Cardiac muscle cell (in vitro differentiated cells and primary cell): Measurements from ENCODE around the gene HCRTR1. TPM values are rescaled to one million over a fixed set of nuclear protein-coding genes. Genes with fewer than 3 reads are reported as not detected.

ENCODE experiments used
- DNase-seq, 2 donors: peaks; one replicate each; pipeline versions ENCODE4 v3.0.0 to v3.0.0-alpha.2; 2010 to 2017; ENCODE audit warnings: low read depth in 1 of 2, low spot score in 1 of 2
- H3K27ac ChIP-seq: fragments of 200-600 bp; sonication (generic); 2 replicates; pipeline ENCODE4 v1.5.1; 2016
- H3K27me3 ChIP-seq: fragments of 200-600 bp; sonication (generic); 2 replicates; pipeline ENCODE4 v1.6.0; 2016; ENCODE audit warnings: control low read depth
- H3K36me3 ChIP-seq: fragments of 200-600 bp; sonication (generic); 2 replicates; pipeline ENCODE4 v1.5.1; 2016; ENCODE audit warnings: control low read depth
- H3K4me1 ChIP-seq: fragments of 200-600 bp; sonication (generic); 2 replicates; pipeline ENCODE4 v1.8.1; 2017; ENCODE audit warnings: low read depth, mild to moderate bottlenecking, mixed run types
- H3K4me3 ChIP-seq: fragments of 200-600 bp; sonication (generic); 2 replicates; pipeline ENCODE4 v1.5.1; 2016; ENCODE audit warnings: mild to moderate bottlenecking
- H3K9me3 ChIP-seq: fragments of 200-600 bp; sonication (generic); 2 replicates; pipeline ENCODE4 v1.5.1; 2017; ENCODE audit warnings: low read depth, mild to moderate bottlenecking, control low read depth
- polyA plus RNA-seq: library from polyadenylated mRNA; unstranded; fragments of >200 nt; fragmentation: Nextera tagmentation; extraction: Ambion mirVana; gene quantifications from 2 replicates; pipeline ENCODE4 v1.2.1, GENCODE V29; 2016
- total RNA-seq: library from RNA; depleted of rRNA; stranded (reverse); fragments of >200 nt; gene quantifications from 2 replicates; pipeline ENCODE4 v1.2.3, GENCODE V29; 2016
- TF ChIP-seq, protein P1 (sequence below): IDR thresholded peaks from 2 replicates; pipeline ENCODE4 v1.5.1; 2012; ENCODE audit warnings: low read depth, mild to moderate bottlenecking, low read length

The HCRTR1 gene
- total and polyA plus RNA-seq, 2 experiments from 2014 or later: not detected

DNA sequence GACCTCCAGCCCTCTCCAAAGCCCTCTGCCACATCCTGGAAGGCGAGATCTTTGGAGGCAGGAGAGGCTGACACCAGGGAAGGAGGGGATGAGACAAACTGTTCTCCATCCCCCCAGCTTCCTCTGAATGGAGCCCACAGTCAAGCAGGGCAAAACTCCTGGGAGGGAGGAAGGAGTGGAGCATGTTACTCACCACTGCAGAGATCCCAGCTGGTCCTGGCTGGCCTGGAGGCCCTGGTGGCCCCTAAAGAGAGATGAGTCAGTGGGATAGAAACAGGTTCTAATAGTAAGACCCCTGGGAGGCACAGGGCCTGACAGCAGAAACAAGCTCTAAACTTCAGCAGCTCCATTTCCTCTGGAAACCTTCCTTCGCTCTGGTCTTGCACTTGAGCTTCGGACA is 41.2 kb downstream of the HCRTR1 start:
- no peak overlapping the region for H3K27ac ChIP-seq
- H3K4me1 ChIP-seq: no peaks in the 10 kb centered on the region
- no peaks in the 10 kb centered on the region for H3K27me3 ChIP-seq
- no peak for DNase-seq
- H3K36me3 ChIP-seq: no peaks in the 10 kb centered on the region
- no peak overlapping the region for H3K4me3 ChIP-seq
- H3K9me3 ChIP-seq: no peaks in the 10 kb centered on the region
- TF ChIP-seq, protein P1, sequence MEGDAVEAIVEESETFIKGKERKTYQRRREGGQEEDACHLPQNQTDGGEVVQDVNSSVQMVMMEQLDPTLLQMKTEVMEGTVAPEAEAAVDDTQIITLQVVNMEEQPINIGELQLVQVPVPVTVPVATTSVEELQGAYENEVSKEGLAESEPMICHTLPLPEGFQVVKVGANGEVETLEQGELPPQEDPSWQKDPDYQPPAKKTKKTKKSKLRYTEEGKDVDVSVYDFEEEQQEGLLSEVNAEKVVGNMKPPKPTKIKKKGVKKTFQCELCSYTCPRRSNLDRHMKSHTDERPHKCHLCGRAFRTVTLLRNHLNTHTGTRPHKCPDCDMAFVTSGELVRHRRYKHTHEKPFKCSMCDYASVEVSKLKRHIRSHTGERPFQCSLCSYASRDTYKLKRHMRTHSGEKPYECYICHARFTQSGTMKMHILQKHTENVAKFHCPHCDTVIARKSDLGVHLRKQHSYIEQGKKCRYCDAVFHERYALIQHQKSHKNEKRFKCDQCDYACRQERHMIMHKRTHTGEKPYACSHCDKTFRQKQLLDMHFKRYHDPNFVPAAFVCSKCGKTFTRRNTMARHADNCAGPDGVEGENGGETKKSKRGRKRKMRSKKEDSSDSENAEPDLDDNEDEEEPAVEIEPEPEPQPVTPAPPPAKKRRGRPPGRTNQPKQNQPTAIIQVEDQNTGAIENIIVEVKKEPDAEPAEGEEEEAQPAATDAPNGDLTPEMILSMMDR: no peak

DNA sequence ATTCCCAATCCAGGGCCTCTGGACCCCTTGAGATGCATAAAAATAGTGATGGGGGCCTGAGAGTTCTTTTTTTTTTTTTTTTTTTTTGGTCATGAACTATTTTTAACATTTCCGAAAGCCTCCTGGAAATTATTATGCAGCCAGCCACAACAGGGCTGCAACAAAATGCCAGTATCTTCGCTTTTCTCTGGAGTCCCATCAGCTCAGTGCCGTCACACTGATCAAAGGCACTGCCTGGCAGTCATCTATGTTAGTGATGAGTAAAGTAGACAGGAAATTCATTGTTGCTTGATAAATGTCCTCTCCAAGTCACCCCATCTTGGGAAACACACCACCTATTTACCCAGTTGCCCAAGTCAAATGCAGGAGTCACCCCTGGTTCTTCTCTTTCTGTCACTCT is 42.4 kb downstream of the HCRTR1 start:
- no peak overlapping the region for H3K27ac ChIP-seq
- H3K9me3 ChIP-seq: no peaks in the 10 kb centered on the region
- no peak overlapping the region for H3K4me3 ChIP-seq
- no peaks in the 10 kb centered on the region for H3K27me3 ChIP-seq
- DNase-seq: no peak
- H3K36me3 ChIP-seq: no peaks in the 10 kb centered on the region
- H3K4me1 ChIP-seq: no peaks in the 10 kb centered on the region
- TF ChIP-seq, protein P1: no peak

DNA sequence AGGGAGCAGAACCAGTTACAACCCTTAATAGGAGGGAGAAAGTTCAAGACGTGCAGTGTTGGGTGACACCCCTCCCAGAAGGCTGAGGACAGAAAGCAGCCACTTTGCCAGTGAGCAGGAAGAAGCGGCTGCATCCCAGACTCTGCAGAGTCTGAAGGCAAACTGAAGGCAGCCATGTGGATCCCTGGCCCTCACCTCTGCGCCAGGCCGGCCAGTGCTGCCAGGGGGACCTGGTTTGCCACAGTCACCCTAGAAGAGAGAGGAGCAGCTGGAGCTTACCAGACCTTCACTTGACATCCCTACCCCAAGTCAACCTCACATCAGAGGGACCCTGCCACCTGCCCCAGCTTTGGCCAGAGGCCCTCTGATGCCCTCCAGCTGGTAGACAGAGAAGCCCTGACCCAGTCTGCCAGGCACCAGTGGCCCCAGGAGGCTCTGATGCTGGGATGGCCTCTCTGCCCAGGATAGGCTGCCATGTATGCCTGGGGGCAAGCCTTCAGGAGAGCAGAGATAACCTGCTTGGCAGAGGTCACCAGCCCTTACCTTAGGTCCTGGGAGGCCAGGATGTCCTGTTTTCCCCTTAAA is 43.5 kb downstream of the HCRTR1 start:
- Histone ChIP-seq H3K27ac (no peak overlapping the region), H3K9me3 (no peaks in the 10 kb centered on the region), H3K36me3 (no peaks in the 10 kb centered on the region), H3K4me1 (no peaks in the 10 kb centered on the region), H3K27me3 (no peaks in the 10 kb centered on the region), H3K4me3 (no peak overlapping the region)
- no peak for DNase-seq
- TF ChIP-seq, protein P1: no peak

DNA sequence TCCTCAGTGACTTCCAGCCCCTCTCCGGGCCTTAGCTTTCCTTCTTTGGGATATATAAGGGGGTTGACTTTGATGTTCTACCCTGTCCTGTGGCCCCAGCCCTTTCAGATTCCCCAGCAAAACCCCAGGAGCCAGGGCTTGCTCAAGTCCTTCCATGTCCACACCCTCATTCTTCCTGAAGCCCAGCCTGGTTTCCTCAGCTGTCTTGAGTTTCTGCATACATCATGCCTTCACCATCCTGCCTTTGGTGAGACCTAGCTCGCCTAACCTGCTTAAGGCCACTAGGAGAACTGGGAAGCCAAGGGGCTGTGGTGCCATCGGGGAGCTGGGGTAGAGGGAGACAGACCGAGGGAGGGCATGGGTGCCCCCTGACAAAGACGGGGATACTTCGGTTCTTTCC is 44.4 kb downstream of the HCRTR1 start:
- TF ChIP-seq, protein P1: no peak
- Histone ChIP-seq H3K4me1 (no peaks in the 10 kb centered on the region), H3K36me3 (no peaks in the 10 kb centered on the region), H3K9me3 (no peaks in the 10 kb centered on the region), H3K27me3 (no peaks in the 10 kb centered on the region), H3K4me3 (no peak overlapping the region), H3K27ac (no peak overlapping the region)
- DNase-seq: no peak

DNA sequence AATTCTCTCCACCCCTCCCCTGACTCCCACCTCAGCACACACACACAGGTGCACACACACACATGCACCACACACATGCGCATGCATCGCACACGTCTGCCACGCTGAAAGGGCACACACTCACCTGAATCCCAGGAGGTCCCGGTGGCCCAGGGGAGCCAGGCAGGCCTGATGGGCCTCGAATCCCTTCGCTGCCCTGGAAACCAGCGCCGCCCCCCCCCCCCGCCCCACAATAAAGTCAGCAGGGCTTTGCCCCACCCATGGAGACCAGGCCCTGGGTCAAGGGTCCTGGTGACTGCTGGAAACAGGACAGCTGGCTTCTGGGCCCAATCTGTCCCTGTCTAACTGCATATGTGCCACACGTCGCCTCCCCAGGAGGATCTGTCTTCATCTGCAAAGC is 45.0 kb downstream of the HCRTR1 start:
- Histone ChIP-seq H3K4me3 (no peak overlapping the region), H3K4me1 (no peaks in the 10 kb centered on the region), H3K9me3 (no peaks in the 10 kb centered on the region), H3K27ac (no peak overlapping the region), H3K36me3 (no peaks in the 10 kb centered on the region), H3K27me3 (no peaks in the 10 kb centered on the region)
- TF ChIP-seq, protein P1: no peak
- no peak for DNase-seq
